Endothelial cell of umbilical vein (primary cell): ENCODE data around the gene PGK2. TPM values are rescaled to one million over a fixed set of nuclear protein-coding genes. Genes with fewer than 3 reads are reported as not detected.

Source experiments
- BruUV-seq: library from RNA; stranded (reverse); fragments of 400-500 nt; replicated peaks from 2 replicates; lab custom pipeline; 2021; lab: Mats Ljungman, UMichigan
- CTCF ChIA-PET: fragments of 300-600, 350-600 bp; sonication (Branson Sonifier 250); formaldehyde crosslinking; loops from one replicate; lab custom pipeline; 2021; ENCODE audit warnings: antibody characterized with exemption, inconsistent platforms; lab: Charles Lee
- POLR2A ChIA-PET: fragments of 300-600, 350-600 bp; sonication (Branson Sonifier 250); formaldehyde crosslinking; loops from one replicate; lab custom pipeline; 2021; ENCODE audit warnings: antibody characterized with exemption, inconsistent platforms; lab: Charles Lee
- DNase-seq: peaks from one replicate; pipeline ENCODE4 v3.0.0-alpha.2; 2011; ENCODE audit warnings: low read depth, low spot score
- FAIRE-seq: peaks from 2 replicates; lab custom pipeline; 2011; peaks lifted over from hg19 to GRCh38; lab: Jason Lieb, UNC
- H2AFZ ChIP-seq: 2 replicates; pipeline ENCODE4 v1.6.0; 2012; ENCODE audit warnings: low read depth, low read length, control low read depth, inconsistent platforms
- H3K27ac ChIP-seq: 2 replicates; pipeline ENCODE4 v1.5.1; 2011; ENCODE audit warnings: low read depth, mild to moderate bottlenecking, control low read depth, low read length, moderate library complexity; ENCODE audit not compliant: insufficient read depth
- H3K27me3 ChIP-seq, 2 experiments: 2 replicates each; pipeline versions ENCODE4 v1.6.0 to v1.6.1; 2011; ENCODE audit warnings: low read length in 2 of 2, mixed read lengths in 1 of 2; ENCODE audit not compliant: control insufficient read depth in 2 of 2, insufficient read depth in 2 of 2
- H3K36me3 ChIP-seq, 2 experiments: 2 replicates in 1 of 2; 3 replicates in 1 of 2; pipeline ENCODE4 v1.5.1; 2011; ENCODE audit warnings: low read length in 2 of 2, mild to moderate bottlenecking in 1 of 2, moderate library complexity in 1 of 2; ENCODE audit not compliant: control insufficient read depth in 2 of 2, insufficient read depth in 2 of 2; ENCODE audit errors: extremely low read depth in 1 of 2
- H3K4me1 ChIP-seq: 3 replicates; pipeline ENCODE4 v1.5.1; 2011; ENCODE audit warnings: mild to moderate bottlenecking, low read length; ENCODE audit not compliant: control insufficient read depth, insufficient read depth; ENCODE audit errors: extremely low read depth
- H3K4me2 ChIP-seq: 2 replicates; pipeline ENCODE4 v1.6.1; 2011; ENCODE audit warnings: low read length, control low read depth, mixed read lengths; ENCODE audit not compliant: insufficient read depth
- H3K4me3 ChIP-seq, 3 experiments: fragments of 200-600 bp in 1 of 3; sonication (generic), shearing (Covaris generic) in 1 of 3; replicated peaks in 1 of 3; 2 replicates each; pipeline ENCODE4 v1.5.1; 2011 to 2016; ENCODE audit warnings: control low read depth in 3 of 3, low read length in 3 of 3, mild to moderate bottlenecking in 2 of 3, inconsistent platforms in 1 of 3, low read depth in 1 of 3, moderate library complexity in 1 of 3; ENCODE audit not compliant: insufficient read depth in 1 of 3
- H3K79me2 ChIP-seq: 2 replicates; pipeline ENCODE4 v1.6.0; 2012; ENCODE audit warnings: low read length, inconsistent platforms; ENCODE audit not compliant: control insufficient read depth, insufficient read depth
- H3K9ac ChIP-seq: replicated peaks from 2 replicates; pipeline ENCODE3; 2011; ENCODE audit warnings: low read length, control low read depth; ENCODE audit not compliant: insufficient read depth; ENCODE audit errors: extremely low read depth
- H3K9me1 ChIP-seq: replicated peaks from 3 replicates; pipeline ENCODE4 v1.6.0; 2011; ENCODE audit warnings: mild to moderate bottlenecking, low read length; ENCODE audit not compliant: control insufficient read depth, insufficient read depth; ENCODE audit errors: extremely low read depth
- H3K9me3 ChIP-seq: replicated peaks from 2 replicates; pipeline ENCODE4 v1.5.1; 2012; ENCODE audit warnings: low read length, inconsistent platforms; ENCODE audit not compliant: control insufficient read depth, insufficient read depth
- H4K20me1 ChIP-seq: replicated peaks from 2 replicates; pipeline ENCODE3; 2011; ENCODE audit warnings: mild to moderate bottlenecking, low read length; ENCODE audit not compliant: control insufficient read depth, insufficient read depth; ENCODE audit errors: extremely low read depth
- CTCF ChIP-seq, 2 donors: IDR thresholded peaks; 1 replicate in 1 of 2; 2 replicates in 1 of 2; pipeline ENCODE4 v1.5.1; 2011; ENCODE audit warnings: low read length in 2 of 2, mild to moderate bottlenecking in 2 of 2, moderate library complexity in 2 of 2, control low read depth in 1 of 2, inconsistent platforms in 1 of 2, low read depth in 1 of 2; ENCODE audit not compliant: insufficient read depth in 1 of 2; ENCODE audit errors: extremely low read depth in 1 of 2
- EZH2 ChIP-seq: IDR thresholded peaks from 2 replicates; pipeline ENCODE4 v1.6.1; 2012; ENCODE audit warnings: borderline replicate concordance, low read depth, mild to moderate bottlenecking, moderate library complexity, low read length, inconsistent platforms; ENCODE audit not compliant: severe bottlenecking
- FOS ChIP-seq: IDR thresholded peaks from 2 replicates; pipeline ENCODE4 v1.6.1; 2011; ENCODE audit warnings: mild to moderate bottlenecking, low read length, moderate library complexity, borderline replicate concordance; ENCODE audit not compliant: insufficient read depth
- GATA2 ChIP-seq: IDR thresholded peaks from 2 replicates; pipeline ENCODE4 v1.7.0; 2011; ENCODE audit warnings: low read depth, mild to moderate bottlenecking, moderate library complexity, mixed read lengths, low read length; ENCODE audit not compliant: insufficient read length, insufficient read depth
- JUN ChIP-seq: IDR thresholded peaks from 2 replicates; pipeline ENCODE4 v1.6.1; 2011; ENCODE audit warnings: borderline replicate concordance, low read depth; ENCODE audit not compliant: insufficient read length, insufficient read depth
- MAX ChIP-seq: IDR thresholded peaks from 2 replicates; pipeline ENCODE4 v1.6.1; 2011; ENCODE audit not compliant: insufficient read depth, insufficient read length
- MYC ChIP-seq: IDR thresholded peaks from one replicate; pipeline ENCODE4 v1.6.1; 2011; ENCODE audit warnings: mild to moderate bottlenecking, low read depth, low read length
- POLR2A ChIP-seq: IDR thresholded peaks from 2 replicates; pipeline ENCODE4 v1.6.1; 2012; ENCODE audit warnings: low read depth, mild to moderate bottlenecking, control low read depth, low read length
- POLR2AphosphoS5 ChIP-seq: IDR thresholded peaks from 2 replicates; pipeline ENCODE4 v1.6.1; 2012; ENCODE audit warnings: low read depth, mild to moderate bottlenecking, control low read depth, low read length, moderate library complexity; ENCODE audit not compliant: insufficient read depth
- dilution Hi-C: fragments of 300-500 bp; cut with MboI; formaldehyde crosslinking; loops from one replicate; pipeline ENCODE4 v1.15.0; 2019; ENCODE audit warnings: low sequenced_read_pairs; ENCODE audit not compliant: extremely low pct_ligation_motif_present
- intact Hi-C: fragments of 100-400 bp; cut with micrococcal nuclease; formaldehyde crosslinking; loops from one replicate; pipeline ENCODE4 v1.10.0; 2022
- polyA plus RNA-seq, 4 experiments: library from polyadenylated mRNA; depleted of rRNA in 3 of 4; stranded (reverse) in 3 of 4; unstranded in 1 of 4; fragments of >200 nt; gene quantifications; 2 replicates each; pipeline versions ENCODE4 v1.2.1 to v1.2.3, GENCODE V29; 2011 to 2012; ENCODE audit warnings: missing spikeins in 1 of 4
- total RNA-seq: library from RNA; stranded (reverse); gene quantifications from 2 replicates; pipeline ENCODE4 v1.2.3, GENCODE V29; 2021

PGK2 gene
- total and polyA plus RNA-seq, 2 donors (not counting 3 experiments of a cell fraction or from before 2014, with no cell fraction given) = not detected

GRCh38 chr6:49806145-49806544 is 19.1 kb upstream of the PGK2 start:
- TF ChIP-seq FOS = no peak
- TF ChIP-seq POLR2A = no peak
- no peak for TF ChIP-seq GATA2
- no peak for TF ChIP-seq MYC
- TF ChIP-seq CTCF (IDR thresholded peaks at IDR 0.05; ENCODE audit: extremely low read depth in 1 of 2, insufficient read depth in 1 of 2, low read depth in 1 of 2, low read length in 2 of 2) = no peak
- no peak for TF ChIP-seq POLR2AphosphoS5
- no peak for TF ChIP-seq MAX
- no peak for TF ChIP-seq JUN
- TF ChIP-seq EZH2 = no peak
- dilution Hi-C loops (no loop called here), intact Hi-C loops (no loop called here)
- Histone ChIP-seq H3K4me1 (no peaks in the 10 kb centered on the region), H3K9me1 (no peaks in the 10 kb centered on the region), H4K20me1 (no peaks in the 10 kb centered on the region), H3K4me2 (no peak overlapping the region), H3K4me3 (no peak overlapping the region), H2AFZ (no peak overlapping the region), H3K9me3 (no peaks in the 10 kb centered on the region), H3K36me3 (no peaks in the 10 kb centered on the region), H3K27ac (no peak overlapping the region), H3K9ac (no peak overlapping the region), H3K79me2 (no peaks in the 10 kb centered on the region), H3K27me3 (no peaks in the 10 kb centered on the region)
- CTCF ChIA-PET = no interaction called here
- no peak for FAIRE-seq
- POLR2A ChIA-PET = no interaction called here
- BruUV-seq = no TSS peak
- DNase-seq = no peak
